ENCODE data around the gene MCRS1. TPM values are rescaled to one million over a fixed set of nuclear protein-coding genes. Genes with fewer than 3 reads are reported as not detected.

The MCRS1 gene
- total and polyA plus RNA-seq, 10 of the 15 experiments (the other 5 are each of a cell fraction or from before 2014, with no cell fraction given): 34.3 to 82.8 (median 57.6) TPM

DNA sequence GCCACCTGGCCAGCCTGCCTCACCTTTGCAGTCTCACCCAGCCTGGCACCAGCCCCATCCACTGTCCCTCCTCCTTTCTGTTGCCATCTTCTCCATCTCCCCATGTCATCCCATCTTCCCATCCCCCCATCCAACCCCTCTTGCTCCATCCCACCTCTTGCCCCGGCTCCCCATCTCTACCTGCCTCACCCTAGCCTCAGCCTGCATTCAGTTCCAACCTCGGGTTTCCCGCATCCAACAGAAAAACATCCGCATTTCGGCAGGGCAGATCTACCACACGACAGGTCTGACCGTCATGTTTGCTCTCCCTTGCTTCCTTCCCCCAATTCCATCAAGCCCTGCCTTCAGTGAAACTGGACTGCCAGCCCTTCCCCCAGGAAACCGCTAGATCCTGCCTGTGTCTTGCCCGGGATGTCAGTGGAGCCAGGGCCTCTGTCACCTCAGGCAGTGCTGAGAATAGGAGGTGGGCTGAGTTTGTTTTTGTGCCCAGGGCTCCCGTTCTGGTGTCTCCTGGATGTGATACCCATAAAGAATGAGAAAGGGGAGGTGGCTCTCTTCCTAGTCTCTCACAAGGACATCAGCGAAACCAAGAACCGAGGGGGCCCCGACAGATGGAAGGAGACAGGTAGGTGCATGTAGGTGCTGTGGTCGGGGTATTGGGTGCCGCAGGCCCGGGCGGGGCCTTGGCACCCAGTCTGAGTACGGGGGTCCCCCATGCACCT lies 26.6 kb downstream of the MCRS1 start:
- intact Hi-C loops (cut with micrococcal nuclease; ENCODE audit: unreplicated experiment) (no loop called here), in situ Hi-C loops (cut with MboI) (no loop called here)
- no TSS peak for BruUV-seq (replicated peaks)
- POLR2A ChIA-PET: no interaction called here
- ATAC-seq (no peak), FAIRE-seq (no peak), DNase-seq (ENCODE audit: low read depth, low spot score) (no peak)
- CTCF ChIA-PET: no interaction called here
- peaks cover 13 to 24% of the 10 kb centered on the region in 2 experiments for H3K27me3 ChIP-seq (replicated peaks in 1 of 2; ENCODE audit: control insufficient read depth in 2 of 2, insufficient read depth in 2 of 2, low read length in 1 of 2)
- no peak for TF ChIP-seq BMI1 (IDR thresholded peaks at IDR 0.05; ENCODE audit: borderline replicate concordance)
- no peak for TF ChIP-seq FOXK2 (IDR thresholded peaks at IDR 0.05)
- TF ChIP-seq TCF3 (IDR thresholded peaks at IDR 0.05; ENCODE audit: borderline replicate concordance, insufficient read depth, low read depth, low read length): no peak
- no peak for TF ChIP-seq NFYB (IDR thresholded peaks at IDR 0.05; ENCODE audit: insufficient read depth, low read depth, low read length)
- TF ChIP-seq, protein P1, sequence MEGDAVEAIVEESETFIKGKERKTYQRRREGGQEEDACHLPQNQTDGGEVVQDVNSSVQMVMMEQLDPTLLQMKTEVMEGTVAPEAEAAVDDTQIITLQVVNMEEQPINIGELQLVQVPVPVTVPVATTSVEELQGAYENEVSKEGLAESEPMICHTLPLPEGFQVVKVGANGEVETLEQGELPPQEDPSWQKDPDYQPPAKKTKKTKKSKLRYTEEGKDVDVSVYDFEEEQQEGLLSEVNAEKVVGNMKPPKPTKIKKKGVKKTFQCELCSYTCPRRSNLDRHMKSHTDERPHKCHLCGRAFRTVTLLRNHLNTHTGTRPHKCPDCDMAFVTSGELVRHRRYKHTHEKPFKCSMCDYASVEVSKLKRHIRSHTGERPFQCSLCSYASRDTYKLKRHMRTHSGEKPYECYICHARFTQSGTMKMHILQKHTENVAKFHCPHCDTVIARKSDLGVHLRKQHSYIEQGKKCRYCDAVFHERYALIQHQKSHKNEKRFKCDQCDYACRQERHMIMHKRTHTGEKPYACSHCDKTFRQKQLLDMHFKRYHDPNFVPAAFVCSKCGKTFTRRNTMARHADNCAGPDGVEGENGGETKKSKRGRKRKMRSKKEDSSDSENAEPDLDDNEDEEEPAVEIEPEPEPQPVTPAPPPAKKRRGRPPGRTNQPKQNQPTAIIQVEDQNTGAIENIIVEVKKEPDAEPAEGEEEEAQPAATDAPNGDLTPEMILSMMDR (IDR thresholded peaks at IDR 0.05 in 2 of 3, conservative IDR thresholded peaks at IDR 0.05 in 1 of 3; ENCODE audit: control insufficient read depth in 2 of 3, extremely low read depth in 1 of 3, insufficient read depth in 1 of 3, low read depth in 3 of 3, low read length in 3 of 3): no peak
- no peak for TF ChIP-seq CREM (IDR thresholded peaks at IDR 0.05; ENCODE audit: low read depth)
- no peak for TF ChIP-seq SRF (IDR thresholded peaks at IDR 0.05; ENCODE audit: low read depth in 2 of 2, low read length in 2 of 2)
- TF ChIP-seq, protein P2, sequence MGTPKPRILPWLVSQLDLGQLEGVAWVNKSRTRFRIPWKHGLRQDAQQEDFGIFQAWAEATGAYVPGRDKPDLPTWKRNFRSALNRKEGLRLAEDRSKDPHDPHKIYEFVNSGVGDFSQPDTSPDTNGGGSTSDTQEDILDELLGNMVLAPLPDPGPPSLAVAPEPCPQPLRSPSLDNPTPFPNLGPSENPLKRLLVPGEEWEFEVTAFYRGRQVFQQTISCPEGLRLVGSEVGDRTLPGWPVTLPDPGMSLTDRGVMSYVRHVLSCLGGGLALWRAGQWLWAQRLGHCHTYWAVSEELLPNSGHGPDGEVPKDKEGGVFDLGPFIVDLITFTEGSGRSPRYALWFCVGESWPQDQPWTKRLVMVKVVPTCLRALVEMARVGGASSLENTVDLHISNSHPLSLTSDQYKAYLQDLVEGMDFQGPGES (IDR thresholded peaks at IDR 0.05): no peak
- no peak for TF ChIP-seq NRF1 (conservative IDR thresholded peaks at IDR 0.05; ENCODE audit: low read depth, low read length)
- no peak for TF ChIP-seq SPI1 (IDR thresholded peaks at IDR 0.05; ENCODE audit: borderline replicate concordance, insufficient read depth, low read depth, low read length)
- TF ChIP-seq, protein P3, sequence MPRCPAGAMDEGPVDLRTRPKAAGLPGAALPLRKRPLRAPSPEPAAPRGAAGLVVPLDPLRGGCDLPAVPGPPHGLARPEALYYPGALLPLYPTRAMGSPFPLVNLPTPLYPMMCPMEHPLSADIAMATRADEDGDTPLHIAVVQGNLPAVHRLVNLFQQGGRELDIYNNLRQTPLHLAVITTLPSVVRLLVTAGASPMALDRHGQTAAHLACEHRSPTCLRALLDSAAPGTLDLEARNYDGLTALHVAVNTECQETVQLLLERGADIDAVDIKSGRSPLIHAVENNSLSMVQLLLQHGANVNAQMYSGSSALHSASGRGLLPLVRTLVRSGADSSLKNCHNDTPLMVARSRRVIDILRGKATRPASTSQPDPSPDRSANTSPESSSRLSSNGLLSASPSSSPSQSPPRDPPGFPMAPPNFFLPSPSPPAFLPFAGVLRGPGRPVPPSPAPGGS (IDR thresholded peaks at IDR 0.05; ENCODE audit: borderline replicate concordance, insufficient read depth, low read depth, low read length, poor library complexity, severe bottlenecking): no peak
- TF ChIP-seq MTA3 (IDR thresholded peaks at IDR 0.05; ENCODE audit: borderline replicate concordance, low read length): no peak
- TF ChIP-seq ZNF207 (IDR thresholded peaks at IDR 0.05; ENCODE audit: borderline replicate concordance): no peak
- TF ChIP-seq SP1 (IDR thresholded peaks at IDR 0.05; ENCODE audit: low read depth, low read length): no peak
- SMC1A ChIA-PET (ENCODE audit: uncharacterized antibody, unreplicated experiment): no interaction called here
- H3K79me2 ChIP-seq (ENCODE audit: control insufficient read depth, insufficient read depth, low read length): no peaks in the 10 kb centered on the region
- no peak overlapping the region for H3K4me2 ChIP-seq (ENCODE audit: control insufficient read depth, insufficient read depth)
- WGBS (ENCODE audit: insufficient coverage, insufficient replicate concordance, low lambda C conversion rate, missing lambda C conversion rate): 76% methylated on average over 18 of the region's 18 CpGs
- H3K9ac ChIP-seq (ENCODE audit: control insufficient read depth, insufficient read depth, low read length): no peak overlapping the region
- H3K4me3 ChIP-seq: no peak overlapping the region
- H3K4me1 ChIP-seq (ENCODE audit: control insufficient read depth, insufficient read depth, low read length): peaks cover 14% of the 10 kb centered on the region
- H3K36me3 ChIP-seq (ENCODE audit: control insufficient read depth in 2 of 2, insufficient read depth in 2 of 2, low read length in 1 of 2): no peaks in the 10 kb centered on the region
- RAD21 ChIA-PET (ENCODE audit: unreplicated experiment): interaction anchor here (1.2 kb wide), 1 partner anchor 11 kb away, joined by 3 read pairs; no protein-coding TSS in a partner anchor
- no peak overlapping the region for H2AFZ ChIP-seq (ENCODE audit: control insufficient read depth, low read depth, low read length)
- H3K27ac ChIP-seq (ENCODE audit: control insufficient read depth, insufficient read depth): no peak overlapping the region
- no peaks in the 10 kb centered on the region; the same call in 1 of the 2 replicates for H4K20me1 ChIP-seq (ENCODE audit: control insufficient read depth, insufficient read depth)
- H3K9me3 ChIP-seq (replicated peaks; ENCODE audit: control insufficient read depth, insufficient read depth, low read length): no peaks in the 10 kb centered on the region

Measured in GM12878 (cell line).